Neutrophil (primary cell): ENCODE results near the gene FAM78A.
A peak's percentile ranks its signal among the peaks of the same experiment; 100 is the strongest.

Experiments used
- H3K27ac ChIP-seq: fragments of 200-600 bp; sonication (generic); 2 replicates; pipeline ENCODE4 v1.5.1; 2016; ENCODE audit warnings: mild to moderate bottlenecking, moderate library complexity
- H3K27me3 ChIP-seq: fragments of 200-600 bp; sonication (generic); 2 replicates; pipeline ENCODE4 v1.6.0; 2016; ENCODE audit warnings: mild to moderate bottlenecking
- H3K36me3 ChIP-seq: fragments of 200-600 bp; sonication (generic); 2 replicates; pipeline ENCODE4 v1.5.1; 2017
- H3K4me1 ChIP-seq, 2 experiments: fragments of 200-600 bp in 1 of 2; sonication (generic) in 1 of 2; 1 replicate in 1 of 2; 2 replicates in 1 of 2; pipeline versions ENCODE4 v1.5.1 to v1.6.1; 2013 to 2016; ENCODE audit warnings: low read depth in 1 of 2, low read length in 1 of 2, mild to moderate bottlenecking in 1 of 2, moderate library complexity in 1 of 2; ENCODE audit not compliant: control insufficient read depth in 1 of 2, insufficient read depth in 1 of 2
- H3K4me3 ChIP-seq, 2 experiments: fragments of 200-600 bp in 1 of 2; sonication (generic) in 1 of 2; 1 replicate in 1 of 2; 2 replicates in 1 of 2; pipeline ENCODE4 v1.5.1; 2013 to 2016; ENCODE audit warnings: low read depth in 1 of 2, low read length in 1 of 2, mild to moderate bottlenecking in 1 of 2, moderate library complexity in 1 of 2
- H3K9me3 ChIP-seq: fragments of 200-600 bp; sonication (generic); 2 replicates; pipeline ENCODE4 v1.5.1; 2016
- CTCF ChIP-seq: fragments of 200-600 bp; sonication (generic); IDR thresholded peaks from 2 replicates; pipeline ENCODE4 v1.5.1; 2016; ENCODE audit warnings: antibody characterized with exemption

Gene FAM78A

GRCh38 chr9:131235480-131235851 lies 40.8 kb downstream of the FAM78A start:
- H3K9me3 ChIP-seq: no peaks in the 10 kb centered on the region
- peaks cover 61% of the 10 kb centered on the region for H3K36me3 ChIP-seq
- H3K4me1 ChIP-seq: peaks cover 26 to 29% of the 10 kb centered on the region in 2 experiments
- no peaks in the 10 kb centered on the region for H3K27me3 ChIP-seq
- no peak for TF ChIP-seq CTCF
- H3K27ac ChIP-seq: peak overlapping the region; percentile 87
- H3K4me3 ChIP-seq: no peak overlapping the region

- H3K9me3 ChIP-seq: no peaks in the 10 kb centered on the region
- H3K36me3 ChIP-seq: peaks cover 66% of the 10 kb centered on the region
- H3K4me3 ChIP-seq: no peak overlapping the region
- no peaks in the 10 kb centered on the region for H3K27me3 ChIP-seq
- peak overlapping the region; percentile 87 for H3K27ac ChIP-seq
- H3K4me1 ChIP-seq: peaks cover 31 to 34% of the 10 kb centered on the region in 2 experiments
- no peak for TF ChIP-seq CTCF
Observed at GRCh38 chr9:131234799-131235479, 41.4 kb downstream of the FAM78A start.

- peaks cover 36 to 37% of the 10 kb centered on the region in 2 experiments for H3K4me1 ChIP-seq
- TF ChIP-seq CTCF: no peak
- no peaks in the 10 kb centered on the region for H3K9me3 ChIP-seq
- no peaks in the 10 kb centered on the region for H3K27me3 ChIP-seq
- peaks cover 72% of the 10 kb centered on the region for H3K36me3 ChIP-seq
- H3K27ac ChIP-seq: peak overlapping the region; percentile 87
- H3K4me3 ChIP-seq: no peak overlapping the region
Observed at GRCh38 chr9:131233995-131234394, 42.3 kb downstream of the FAM78A start.

- Histone ChIP-seq H3K27ac (peak overlapping the region; percentile 87), H3K9me3 (no peaks in the 10 kb centered on the region), H3K36me3 (peaks cover 72% of the 10 kb centered on the region), H3K27me3 (no peaks in the 10 kb centered on the region), H3K4me3 (no peak overlapping the region), H3K4me1 (peaks cover 36 to 37% of the 10 kb centered on the region in 2 experiments)
- TF ChIP-seq CTCF: no peak
Observed at GRCh38 chr9:131233556-131233955, 42.8 kb downstream of the FAM78A start.

GRCh38 chr9:131228988-131229387 lies 47.3 kb downstream of the FAM78A start:
- peaks cover 46% of the 10 kb centered on the region for H3K36me3 ChIP-seq
- peak overlapping the region; percentile 84 to 95 for H3K4me3 ChIP-seq
- H3K27me3 ChIP-seq: no peaks in the 10 kb centered on the region
- peak overlapping the region; percentile 82 for H3K27ac ChIP-seq
- H3K4me1 ChIP-seq: peaks cover 47 to 49% of the 10 kb centered on the region in 2 experiments
- no peak for TF ChIP-seq CTCF
- no peaks in the 10 kb centered on the region for H3K9me3 ChIP-seq
